Breast epithelium (tissue), 3 donors: ENCODE data around the gene LRRC8A.

Experiments used
- POLR2A ChIP-seq: fragments of 450-650 bp; IDR thresholded peaks from one replicate; pipeline ENCODE4 v1.6.1; 2016; ENCODE audit warnings: antibody characterized with exemption, mild to moderate bottlenecking, moderate library complexity
- POLR2AphosphoS5 ChIP-seq, 3 donors: sonication (generic); formaldehyde crosslinking; IDR thresholded peaks; one replicate each; pipeline ENCODE4 v1.6.1; 2017; ENCODE audit warnings: antibody characterized with exemption in 3 of 3
- TF ChIP-seq, protein P1 (sequence below), 3 donors: fragments of 450-650 bp; IDR thresholded peaks; one replicate each; pipeline ENCODE4 v1.5.1; 2016 to 2017; ENCODE audit warnings: antibody characterized with exemption in 3 of 3, mild to moderate bottlenecking in 3 of 3, moderate library complexity in 3 of 3

DNA sequence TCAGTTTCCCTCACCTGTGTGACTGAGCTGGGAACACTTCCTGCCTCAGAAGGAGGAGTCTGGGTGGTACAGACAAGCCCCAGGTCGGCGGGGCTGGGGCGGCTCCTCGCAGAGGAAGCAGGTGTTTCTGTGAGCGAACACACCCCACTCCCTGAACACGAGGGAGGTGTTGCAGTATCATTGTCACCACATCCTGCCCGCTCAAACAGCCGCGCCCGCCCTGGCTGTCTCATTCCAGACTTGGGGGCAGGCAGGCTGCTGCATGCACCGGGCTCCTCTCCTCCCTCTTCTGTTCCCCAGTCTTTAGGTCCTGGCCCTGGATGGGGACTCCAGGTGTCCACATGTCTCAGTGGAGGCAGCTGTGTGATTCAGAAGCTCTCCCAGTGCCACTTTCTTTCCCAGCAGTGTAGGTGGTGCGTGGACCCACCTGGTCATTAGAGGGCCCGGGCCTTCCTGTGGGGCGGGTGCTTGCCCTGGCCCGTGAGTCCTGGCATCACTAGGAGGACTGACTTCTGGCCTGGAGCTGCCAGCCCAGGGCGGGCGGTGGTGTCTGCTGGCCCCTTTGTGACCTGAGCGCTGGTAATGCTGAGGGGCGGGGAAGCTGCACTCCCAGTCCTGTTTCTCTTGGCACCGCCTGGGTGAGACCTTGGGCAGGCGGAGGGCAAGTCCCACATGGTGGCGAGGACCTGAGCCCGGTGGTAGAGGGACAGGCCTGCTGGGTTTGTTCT, 20.6 kb downstream of the LRRC8A start:
- TF ChIP-seq POLR2AphosphoS5 (IDR thresholded peaks at IDR 0.05) (peak; percentile 15 to 50 (median 26)), POLR2A (no peak)
- TF ChIP-seq, protein P1, sequence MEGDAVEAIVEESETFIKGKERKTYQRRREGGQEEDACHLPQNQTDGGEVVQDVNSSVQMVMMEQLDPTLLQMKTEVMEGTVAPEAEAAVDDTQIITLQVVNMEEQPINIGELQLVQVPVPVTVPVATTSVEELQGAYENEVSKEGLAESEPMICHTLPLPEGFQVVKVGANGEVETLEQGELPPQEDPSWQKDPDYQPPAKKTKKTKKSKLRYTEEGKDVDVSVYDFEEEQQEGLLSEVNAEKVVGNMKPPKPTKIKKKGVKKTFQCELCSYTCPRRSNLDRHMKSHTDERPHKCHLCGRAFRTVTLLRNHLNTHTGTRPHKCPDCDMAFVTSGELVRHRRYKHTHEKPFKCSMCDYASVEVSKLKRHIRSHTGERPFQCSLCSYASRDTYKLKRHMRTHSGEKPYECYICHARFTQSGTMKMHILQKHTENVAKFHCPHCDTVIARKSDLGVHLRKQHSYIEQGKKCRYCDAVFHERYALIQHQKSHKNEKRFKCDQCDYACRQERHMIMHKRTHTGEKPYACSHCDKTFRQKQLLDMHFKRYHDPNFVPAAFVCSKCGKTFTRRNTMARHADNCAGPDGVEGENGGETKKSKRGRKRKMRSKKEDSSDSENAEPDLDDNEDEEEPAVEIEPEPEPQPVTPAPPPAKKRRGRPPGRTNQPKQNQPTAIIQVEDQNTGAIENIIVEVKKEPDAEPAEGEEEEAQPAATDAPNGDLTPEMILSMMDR (IDR thresholded peaks at IDR 0.05) = no peak
